NCI-H2029 (cell line): Measurements from ENCODE around the gene C5.

ENCODE experiments used
- DNase-seq: peaks from one replicate; lab custom pipeline; 2025; lab: John Stamatoyannopoulos, UW

The C5 gene

DNA sequence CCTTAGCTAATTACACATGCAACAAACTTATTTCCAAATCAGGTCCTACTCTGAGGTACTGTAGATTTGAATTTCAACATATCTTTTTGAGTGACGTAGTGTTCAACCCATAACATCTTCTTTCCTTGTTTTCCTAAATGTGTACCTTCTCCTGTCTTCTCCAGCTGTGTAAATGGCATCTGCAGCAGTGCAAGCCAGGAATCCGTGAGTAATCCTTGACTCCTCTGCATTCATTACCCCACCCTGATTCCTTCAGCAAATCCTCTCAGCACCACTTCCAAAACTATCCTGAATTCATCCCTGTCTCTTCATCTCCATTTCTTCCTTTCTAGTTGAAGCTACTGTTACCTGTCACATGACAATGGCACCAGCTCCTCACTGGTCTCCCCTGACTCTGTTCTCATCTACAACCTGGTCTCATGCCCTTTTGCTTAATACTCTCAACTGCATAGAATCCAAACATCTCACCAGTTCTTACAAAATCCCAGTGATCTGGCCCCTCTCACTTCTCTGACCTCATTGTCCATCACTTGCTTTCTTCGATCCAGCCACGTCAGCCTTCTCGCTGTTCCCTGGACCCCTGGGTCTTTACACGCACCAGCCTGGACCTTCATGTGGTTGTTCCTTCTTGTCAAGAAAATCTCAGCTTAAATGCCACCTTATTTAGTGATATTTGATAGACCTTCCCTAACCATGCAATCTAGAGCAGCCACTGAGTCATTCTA, 108.9 kb downstream of the C5 start:
- no peak for DNase-seq

DNA sequence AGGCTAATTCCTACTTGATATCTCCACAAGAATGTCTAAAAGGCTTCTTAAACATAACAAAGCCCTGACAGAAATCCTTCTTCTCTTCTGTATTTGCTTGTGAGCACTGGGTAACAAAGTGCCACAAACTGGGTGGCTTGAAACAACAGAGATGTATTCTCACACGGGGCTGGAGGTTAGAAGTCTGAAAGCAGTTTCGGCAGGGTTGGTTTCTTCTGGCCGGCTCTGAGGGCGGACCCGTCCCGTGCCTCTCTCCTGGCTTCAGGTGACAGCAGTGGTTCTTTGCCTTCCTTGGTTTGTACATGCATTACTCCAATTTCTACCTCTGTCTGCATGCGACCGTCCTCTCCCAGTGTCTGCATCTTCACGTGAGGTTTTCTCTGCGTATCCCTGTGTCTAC, 109.5 kb downstream of the C5 start:
- no peak for DNase-seq

DNA sequence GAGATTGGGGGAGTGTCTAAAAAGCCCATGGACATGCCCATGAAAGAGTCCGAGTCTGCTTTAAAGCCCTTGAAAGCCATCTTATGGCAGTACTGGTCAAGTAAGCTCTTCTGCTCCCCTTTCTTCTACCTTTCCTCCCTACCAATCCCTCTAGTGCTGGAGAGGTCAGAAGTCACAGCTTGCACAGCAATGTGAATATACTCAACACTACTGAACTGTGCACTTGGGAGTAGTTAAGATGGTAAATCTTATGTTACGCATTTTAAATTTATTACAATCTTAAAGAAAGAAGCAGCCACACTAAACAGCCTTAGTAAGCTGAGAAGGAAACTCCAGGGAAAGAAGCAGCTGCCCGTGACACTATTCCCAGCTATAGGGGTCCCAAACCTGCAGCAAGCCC, 111.2 kb downstream of the C5 start:
- no peak for DNase-seq

DNA sequence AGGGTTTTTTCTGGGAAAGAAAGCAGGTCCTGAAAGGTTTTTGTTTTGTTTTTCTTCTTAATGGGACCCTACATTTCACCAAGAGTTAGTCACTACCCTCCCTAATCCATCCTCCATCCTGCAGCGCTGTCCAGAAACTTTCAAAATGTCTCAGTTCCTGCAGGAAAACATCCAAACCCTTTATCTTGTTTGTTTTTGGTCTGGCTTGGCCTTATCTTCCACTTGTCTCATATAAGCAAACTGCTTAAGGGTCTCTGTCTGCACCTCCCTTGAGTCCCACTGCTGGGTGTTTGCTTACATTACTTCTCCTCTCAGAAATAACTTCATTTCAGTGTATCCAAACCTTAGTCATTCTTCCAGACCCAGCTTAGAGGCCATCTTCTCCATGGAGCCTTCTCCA, 112.5 kb downstream of the C5 start:
- no peak for DNase-seq

DNA sequence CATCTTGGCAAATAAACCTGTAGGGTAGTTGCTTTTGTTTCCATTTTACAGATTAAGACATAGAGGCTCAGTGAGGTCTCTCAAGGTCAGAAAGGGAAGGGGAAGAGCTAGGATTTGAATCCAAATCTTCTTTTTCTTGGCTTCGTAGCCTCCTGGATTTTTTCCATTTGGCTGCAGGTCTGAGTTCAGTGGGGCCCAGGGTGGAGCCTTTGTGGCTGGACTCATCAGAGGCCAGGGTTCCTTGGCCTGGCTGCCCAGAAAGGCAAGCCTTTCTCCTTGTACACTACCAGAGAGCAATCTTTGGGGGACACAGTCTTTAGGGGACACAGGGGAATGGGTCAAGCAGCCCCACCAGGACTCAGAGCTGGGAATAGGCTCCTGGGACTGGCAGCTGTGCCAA, 112.9 kb downstream of the C5 start:
- DNase-seq: no peak

DNA sequence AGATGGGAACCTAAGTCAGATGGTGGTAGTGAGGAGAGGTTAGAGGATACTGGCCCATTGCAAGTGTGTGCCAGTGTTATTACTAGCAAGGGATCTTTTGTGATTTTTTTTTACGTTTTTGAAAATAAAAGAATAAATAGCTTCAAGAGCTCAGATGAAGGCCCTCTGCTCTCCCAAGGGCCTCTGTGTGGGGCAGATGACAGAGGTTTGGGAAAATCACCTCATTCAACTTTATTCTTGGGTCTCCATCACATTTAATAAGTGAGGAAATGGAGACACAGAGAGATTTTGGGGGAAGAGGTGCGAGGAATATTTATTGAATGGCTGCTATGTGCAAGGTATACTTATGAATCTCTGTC, 113.3 kb downstream of the C5 start:
- no peak for DNase-seq

DNA sequence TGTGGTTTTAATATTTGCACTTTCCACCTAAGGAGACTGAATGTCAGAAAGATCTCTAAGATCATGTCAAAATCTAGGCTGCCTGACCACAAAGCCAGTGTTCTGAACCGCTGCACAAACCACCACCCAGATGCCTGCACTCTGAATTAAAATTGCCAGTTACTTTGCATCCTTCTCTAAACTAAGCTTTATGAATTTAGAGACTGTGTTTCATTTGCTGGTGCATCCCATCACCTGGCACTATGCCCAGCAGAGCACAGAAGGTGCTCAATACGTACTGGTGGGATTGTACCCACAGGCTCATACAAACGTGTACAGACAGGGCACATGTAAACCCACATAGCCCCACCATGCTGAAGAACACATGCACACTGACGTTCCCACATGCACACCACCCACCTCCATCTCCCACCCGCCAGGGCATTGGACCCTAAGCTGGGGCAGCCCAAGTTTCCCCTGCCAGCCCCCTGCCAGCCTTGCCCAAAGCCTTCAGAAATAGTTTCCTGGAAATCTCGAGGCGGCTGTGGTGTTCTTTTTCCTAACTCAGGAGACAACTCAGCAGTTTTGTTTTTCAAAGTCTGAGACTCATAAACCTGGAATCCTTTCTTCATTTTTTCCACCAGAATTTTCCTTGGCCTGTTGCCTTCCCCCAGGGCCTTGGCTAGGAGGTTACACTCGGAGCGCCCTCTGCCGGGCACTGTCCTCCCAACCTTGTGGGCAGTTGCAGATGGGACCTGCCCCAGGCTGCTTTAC, 113.9 kb downstream of the C5 start:
- peak; percentile 82 for DNase-seq

DNA sequence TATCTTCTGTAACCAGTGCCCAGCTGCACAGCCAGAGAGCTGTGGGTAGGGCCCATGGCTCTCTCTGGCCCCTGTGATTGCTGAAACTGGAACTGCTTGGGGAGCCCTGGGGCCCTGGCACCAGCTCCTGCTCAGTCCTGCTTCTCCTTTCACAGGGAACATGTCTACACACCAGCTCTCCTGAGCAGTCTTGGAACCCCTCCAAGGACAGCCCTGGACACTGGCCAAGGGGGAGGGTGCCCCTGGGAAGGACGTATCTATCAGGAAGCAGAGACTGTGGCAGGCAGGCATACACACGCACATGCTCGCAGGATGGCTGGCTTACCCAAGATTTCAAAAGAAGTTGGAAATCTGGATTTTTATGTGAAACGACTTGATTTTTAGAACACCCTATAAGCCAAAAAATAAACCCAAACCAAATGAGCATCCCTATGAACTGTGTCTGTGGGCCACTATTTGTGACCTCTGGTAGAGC, 114.7 kb downstream of the C5 start:
- peak; percentile 94 for DNase-seq

DNA sequence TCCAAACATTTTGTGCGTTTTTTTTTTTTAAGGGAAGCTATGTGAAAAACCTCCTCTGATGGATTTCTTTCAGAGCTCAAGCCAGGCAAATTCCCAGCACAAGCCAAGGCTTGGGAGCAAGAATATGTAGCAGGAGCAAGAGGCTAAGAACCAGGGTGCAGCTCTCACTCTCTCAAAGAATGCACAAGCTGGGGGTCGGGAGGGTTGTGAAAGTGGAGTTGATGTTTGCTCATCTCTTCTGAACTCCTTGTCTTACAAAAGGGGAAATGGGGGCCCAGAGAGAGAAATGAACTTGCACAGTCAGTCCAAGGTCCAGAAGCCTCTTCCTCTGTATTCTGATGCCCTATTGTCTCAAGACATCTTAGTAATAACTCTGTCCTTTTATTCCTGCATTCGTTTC, 115.8 kb downstream of the C5 start:
- DNase-seq: no peak

DNA sequence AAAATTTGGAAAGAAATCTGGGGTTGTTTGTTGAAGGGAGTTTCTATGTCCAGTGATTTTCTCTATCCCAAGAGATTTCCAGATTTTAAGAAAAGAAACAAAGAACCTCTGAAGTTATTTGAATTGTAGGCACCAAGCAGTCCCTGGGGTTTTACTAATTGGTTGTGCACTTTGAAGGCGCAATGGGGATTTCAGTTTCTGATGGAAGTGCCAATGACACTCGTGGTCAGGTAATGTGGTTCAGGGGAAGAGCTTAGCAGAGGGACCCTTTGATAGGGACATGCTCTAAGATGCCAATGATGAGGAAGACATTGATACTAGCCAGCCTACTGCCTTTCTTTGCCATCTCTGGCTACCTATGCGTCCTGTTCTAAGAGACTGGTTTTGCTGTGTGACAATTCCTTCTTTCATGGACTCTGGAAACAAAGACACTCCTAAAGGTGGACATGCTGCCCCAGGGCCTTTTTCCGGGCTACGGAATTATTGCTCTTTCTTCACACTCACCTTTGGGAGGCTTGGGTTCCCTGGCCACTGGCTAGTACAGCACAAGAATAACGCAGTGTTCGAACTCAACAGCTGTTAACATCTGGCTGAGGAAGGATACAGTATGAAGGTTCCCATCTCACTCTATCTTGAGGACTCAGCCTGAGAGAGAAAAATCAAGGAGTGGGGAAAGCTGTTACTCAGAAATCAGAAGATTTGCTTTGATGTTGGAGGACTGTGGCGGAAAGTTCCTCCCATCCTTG, 116.6 kb downstream of the C5 start:
- no peak for DNase-seq

DNA sequence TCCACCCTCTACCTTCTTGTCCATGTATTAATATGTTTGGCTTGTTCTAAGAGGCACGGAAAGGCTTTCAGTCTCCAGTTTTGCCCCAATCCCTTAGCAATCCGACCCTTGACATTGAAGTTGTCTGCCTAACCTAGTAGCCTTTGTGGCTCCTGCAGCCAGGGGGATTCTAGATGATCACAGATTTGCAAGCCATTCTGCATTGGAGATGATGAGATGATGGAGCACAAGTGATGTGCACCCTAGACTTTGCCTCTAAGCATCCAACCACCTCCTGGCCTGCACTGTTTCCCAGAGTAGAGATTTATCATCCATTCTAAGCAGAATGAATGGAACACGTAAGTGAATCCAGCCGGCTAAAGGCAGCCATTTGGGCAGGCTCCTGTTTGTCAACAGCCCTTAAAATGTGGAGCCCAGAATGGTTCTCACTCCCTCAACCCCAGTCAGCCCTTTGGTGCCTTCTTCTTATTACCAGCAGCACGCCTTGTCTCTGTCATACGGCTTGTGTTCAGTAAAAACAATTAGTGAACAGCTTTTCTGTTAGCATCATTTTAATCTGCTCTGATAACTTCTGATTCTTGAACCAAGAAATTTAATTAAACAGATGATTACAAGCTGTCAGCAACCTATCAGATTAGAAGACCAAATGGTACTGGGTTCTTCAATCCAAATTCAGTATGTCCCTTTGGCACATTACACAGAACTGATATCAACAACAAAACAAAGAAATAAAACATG, 117.8 kb downstream of the C5 start:
- DNase-seq: no peak

DNA sequence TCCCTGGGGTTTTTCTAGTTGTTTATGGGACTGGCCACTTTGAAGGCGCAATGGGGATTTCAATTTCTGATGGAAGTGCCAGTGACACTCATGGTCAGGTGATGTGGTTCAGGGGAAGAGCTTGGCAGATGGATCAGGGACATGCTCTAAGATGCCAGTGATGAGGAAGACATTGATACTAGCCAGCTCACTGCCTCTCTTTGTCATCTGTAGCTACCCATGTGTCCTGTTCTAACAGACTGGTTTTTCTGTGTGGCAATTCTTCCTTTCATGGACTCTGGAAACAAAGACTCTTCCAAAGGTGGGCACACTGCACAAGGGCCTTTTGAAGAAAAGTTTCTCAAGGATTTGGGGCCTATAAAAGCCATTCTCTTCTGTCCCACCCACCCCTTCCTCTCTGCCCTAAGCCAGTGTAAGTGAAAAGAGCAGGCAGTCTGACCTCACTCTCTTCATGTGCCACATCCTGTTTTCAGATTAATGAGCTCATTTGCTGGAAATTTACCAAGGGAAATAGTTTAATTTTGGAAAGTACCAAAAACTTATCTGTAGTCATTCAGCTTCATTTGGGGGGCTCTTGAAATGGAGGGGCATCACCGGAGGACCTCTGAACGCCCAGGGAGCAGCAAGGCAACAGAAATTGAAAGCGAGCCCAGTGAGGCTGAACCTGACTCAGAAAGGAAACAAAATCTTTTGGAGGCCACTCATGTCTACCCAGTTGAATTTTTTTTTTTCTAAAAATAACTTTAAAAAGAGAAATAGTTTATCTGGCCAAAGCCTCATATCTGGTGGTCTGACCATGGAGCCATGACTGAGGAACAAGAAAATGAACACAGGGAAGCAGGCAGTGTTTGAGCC, 118.6 kb downstream of the C5 start:
- DNase-seq: peak; percentile 52

DNA sequence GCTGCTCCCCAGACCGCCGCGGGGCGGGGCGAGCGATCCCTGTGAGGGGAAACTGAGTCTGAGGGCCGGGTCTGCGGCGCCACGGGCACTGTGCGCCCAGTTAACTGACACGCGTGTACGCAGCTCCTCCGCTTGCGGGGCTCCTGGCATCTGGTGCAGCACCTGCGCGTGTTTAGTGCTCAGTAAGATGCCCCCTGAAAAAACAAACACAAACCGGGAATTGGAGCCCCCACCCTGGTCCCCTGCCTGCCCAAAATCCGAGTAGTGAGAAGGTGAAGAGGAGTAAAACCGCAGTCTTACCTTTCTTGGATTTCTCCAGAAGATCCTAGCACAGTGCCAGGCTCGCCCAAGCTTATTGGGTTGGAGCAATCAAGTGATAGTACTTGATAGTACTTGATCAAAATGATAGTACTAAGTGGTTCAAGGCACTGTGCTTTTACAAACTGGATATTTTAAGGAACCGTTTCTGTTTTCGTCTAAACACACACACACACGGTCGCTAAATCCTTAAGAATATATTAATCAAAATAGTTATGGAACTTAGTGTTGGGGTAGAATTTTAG, 120.8 kb downstream of the C5 start:
- DNase-seq: no peak

DNA sequence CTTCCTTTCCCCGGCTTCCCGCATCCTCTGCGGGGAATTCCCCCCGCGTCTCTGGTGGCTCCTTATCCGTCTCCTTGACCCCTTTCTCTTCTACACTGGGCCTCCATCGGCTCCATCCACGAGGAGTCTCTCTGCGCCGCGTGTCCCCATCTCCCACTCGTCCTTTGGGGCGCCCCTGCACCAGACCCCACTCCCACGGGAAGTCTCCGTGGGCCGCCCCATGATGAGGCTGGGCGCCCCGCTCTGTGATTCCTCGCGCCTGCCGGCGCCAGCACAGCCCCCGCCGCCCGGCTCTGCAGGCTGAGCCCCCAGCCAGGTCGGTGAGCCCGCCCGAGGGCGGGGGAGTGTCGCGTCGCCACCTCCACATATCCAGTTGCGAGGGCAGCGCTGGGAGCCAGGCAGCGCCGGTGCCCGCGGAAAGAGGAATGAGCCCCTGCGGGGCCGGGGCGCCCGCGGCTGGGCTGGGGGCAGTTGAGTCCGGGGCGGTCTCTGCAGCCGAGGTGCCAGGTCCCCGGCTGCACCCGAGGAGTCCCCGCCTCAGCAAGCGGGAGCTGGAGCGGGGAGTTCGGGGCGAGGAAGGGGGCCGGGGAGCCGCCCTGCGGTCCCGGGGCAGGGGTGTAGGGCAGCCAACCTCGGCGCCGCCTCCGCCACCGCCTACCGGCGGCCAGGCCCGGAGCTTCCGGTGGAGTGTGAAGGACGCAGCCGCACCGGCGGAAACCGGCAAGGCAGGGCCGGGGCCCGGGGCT, 121.4 kb downstream of the C5 start:
- DNase-seq: peak; percentile 34

DNA sequence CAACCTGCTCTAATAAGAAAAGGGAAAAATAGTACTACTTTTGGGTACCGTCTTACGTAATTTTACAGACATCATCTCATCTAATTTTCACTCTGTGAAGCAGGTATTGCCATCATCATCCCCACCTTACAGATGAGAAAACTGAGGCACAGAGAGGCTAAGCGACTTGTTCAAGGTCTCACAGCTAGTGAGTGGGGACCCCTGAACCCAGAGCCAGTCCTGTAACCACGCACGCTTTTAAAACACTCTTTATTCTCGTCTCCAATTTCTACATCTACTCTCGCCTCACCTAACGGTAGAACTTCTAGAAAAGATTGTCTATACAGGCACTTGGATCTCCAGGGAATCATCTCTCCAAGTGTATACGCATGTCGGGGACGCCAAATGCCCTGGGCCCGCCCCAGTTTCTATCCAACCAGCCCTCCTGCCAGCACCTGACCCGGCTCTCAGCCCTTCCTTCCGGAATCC, 122.0 kb downstream of the C5 start:
- no peak for DNase-seq

DNA sequence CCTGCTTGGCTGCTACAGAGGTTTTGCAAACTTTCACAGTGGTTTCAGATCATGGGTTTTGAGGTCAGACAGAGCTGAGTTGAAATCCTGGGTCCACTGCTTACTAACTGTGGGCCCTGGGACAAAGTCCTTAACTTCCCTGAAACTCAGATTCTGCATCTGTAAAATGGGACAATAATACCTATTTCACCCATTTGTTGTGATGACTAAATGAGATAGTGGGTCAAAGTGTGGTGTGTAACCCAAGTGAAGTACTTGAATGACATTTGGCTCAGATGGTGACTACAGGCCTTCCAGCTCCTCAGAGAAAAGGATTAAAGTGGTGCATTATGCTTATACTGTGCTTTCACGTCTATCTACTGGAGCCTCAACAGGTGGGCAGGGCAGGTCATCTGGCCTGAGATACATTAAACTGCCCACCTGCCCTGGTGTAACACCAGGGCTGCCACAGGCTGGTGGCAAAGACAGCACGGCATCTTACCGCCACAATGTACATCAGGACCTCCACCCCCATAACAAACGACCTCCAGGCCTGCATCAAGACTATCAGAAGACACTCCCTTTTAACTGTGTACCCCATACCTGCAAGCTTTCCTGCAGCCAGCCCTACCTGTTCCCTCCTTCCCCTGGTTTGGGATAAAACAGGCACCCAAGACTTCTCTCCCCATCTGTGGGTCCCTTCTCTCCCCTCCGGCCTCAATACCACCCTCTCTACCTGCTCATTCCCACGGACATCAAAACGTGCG, 122.6 kb downstream of the C5 start:
- no peak for DNase-seq

DNA sequence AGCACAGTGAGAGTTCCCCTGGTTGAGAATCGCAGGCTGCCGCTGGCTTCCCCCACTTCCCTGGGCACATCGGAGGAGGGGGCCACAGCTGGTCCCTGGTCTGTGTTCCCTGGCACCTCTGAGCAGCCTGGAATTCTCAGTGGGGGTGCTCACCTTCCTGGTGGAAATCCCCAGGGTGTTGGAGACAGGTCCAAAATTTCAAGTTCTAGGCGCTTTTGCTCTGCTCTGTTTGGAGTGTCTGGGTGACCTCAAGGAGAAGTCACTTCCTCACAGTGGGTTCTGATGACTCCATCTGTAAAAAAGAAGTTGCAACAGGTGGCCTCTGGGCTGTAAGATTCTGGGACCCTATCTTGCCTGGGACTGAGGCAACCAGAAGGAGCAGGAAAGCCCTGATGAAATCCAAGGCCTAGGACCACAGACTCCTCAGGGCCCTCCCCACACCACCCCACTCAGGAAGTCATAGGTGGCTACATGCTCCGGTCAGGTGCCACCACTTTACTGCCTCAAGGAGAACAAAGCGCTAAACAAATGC, 123.6 kb downstream of the C5 start, which contains the start of gene TRAF1:
Gene TRAF1, minus strand, starts transcription at position 400 of the 532 bp plus-strand sequence. CDS start 721 bp downstream, outside the sequence.
- no peak for DNase-seq

DNA sequence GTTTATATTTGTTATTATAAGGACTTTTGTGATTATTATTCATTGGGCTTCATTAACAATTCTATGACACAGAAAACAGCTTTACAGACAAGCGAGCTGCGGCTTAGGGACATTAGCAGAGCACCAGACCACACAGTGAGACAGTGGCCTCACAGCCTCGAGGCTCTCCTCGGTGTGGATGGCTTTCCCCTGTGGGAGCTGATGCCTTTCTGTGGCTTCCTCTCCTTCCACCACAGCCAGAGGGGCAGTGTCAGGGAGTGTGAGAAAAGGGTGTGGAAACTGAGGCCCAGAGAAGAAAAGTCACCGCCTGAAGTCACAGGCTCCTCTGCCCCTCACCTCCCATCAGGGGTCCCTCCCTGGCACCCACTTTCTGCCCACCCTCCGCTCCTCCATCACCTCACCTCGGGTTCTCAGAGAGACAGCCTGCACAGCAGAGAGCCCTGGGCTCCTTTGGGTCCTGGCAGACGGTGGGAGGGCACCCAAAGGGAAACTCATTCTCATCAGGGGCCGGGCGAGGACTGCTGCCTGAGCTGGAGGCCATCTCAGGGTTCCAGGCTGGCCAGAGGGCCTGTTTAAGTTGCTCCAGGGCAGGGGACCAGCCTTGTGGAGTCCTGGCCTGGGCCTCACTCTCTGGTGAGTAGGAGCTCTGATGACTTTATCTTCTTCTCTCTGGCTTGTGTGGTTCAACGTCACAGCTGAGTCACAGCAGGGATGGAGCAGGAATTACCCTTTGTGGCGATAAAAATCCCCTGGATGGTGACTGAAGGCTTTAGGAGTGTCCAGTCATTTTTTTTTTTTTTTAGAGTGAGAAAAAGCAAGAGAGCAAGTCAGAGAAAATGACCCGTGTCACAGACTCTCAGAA, 124.3 kb downstream of the C5 start:
- DNase-seq: no peak
